ENCODE data around the gene ASS1.

The ASS1 gene

DNA sequence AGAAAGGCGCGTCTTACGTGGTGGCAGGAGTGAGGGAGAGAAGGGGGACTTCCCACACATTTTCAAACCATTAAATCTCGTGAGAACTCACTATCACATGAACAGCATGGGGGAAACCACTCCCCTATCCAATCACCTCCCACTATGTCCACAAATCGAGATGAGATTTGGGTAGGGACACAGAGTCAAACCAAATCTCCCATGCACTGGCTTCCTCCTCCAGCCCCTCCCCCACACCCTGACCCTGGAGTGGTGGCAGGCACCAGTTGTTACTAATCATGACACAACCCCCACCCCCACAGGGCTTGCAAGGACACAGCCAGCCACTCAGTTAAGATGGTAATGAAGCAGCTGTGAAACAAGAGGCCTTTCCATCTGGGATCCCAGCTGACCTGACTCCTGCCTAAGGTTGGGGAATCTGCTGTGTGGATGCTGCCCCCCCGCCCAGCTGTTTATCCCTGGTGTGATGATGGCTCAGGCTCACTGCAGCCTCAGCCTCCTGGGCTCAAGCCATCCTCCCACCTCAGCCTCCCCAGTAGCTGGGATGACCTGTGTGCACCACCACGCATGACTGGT, 77.6 kb downstream of the ASS1 start:
- H3K79me2 ChIP-seq (ENCODE audit: insufficient read depth, low read length), result no peaks in the 10 kb centered on the region
- H3K9me3 ChIP-seq (ENCODE audit: insufficient read depth, low read length), result no peaks in the 10 kb centered on the region
- H3K27ac ChIP-seq (ENCODE audit: low read depth, low read length), result no peak overlapping the region
- no peak overlapping the region for H2AFZ ChIP-seq (ENCODE audit: low read depth, low read length, severe bottlenecking)
- no peaks in the 10 kb centered on the region for H3F3A ChIP-seq (ENCODE audit: insufficient read depth)
- no peak overlapping the region for H3K4me3 ChIP-seq (ENCODE audit: insufficient read depth, low read length, poor library complexity, severe bottlenecking)
- TF ChIP-seq, protein P1, sequence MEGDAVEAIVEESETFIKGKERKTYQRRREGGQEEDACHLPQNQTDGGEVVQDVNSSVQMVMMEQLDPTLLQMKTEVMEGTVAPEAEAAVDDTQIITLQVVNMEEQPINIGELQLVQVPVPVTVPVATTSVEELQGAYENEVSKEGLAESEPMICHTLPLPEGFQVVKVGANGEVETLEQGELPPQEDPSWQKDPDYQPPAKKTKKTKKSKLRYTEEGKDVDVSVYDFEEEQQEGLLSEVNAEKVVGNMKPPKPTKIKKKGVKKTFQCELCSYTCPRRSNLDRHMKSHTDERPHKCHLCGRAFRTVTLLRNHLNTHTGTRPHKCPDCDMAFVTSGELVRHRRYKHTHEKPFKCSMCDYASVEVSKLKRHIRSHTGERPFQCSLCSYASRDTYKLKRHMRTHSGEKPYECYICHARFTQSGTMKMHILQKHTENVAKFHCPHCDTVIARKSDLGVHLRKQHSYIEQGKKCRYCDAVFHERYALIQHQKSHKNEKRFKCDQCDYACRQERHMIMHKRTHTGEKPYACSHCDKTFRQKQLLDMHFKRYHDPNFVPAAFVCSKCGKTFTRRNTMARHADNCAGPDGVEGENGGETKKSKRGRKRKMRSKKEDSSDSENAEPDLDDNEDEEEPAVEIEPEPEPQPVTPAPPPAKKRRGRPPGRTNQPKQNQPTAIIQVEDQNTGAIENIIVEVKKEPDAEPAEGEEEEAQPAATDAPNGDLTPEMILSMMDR (IDR thresholded peaks at IDR 0.05; ENCODE audit: insufficient read depth, low read length, poor library complexity, severe bottlenecking), result no peak
- no peak for TF ChIP-seq EZH2phosphoT487 (conservative IDR thresholded peaks at IDR 0.05; ENCODE audit: low read length)
- no peaks in the 10 kb centered on the region for H3K36me3 ChIP-seq (ENCODE audit: low read length)
- H3K9me2 ChIP-seq (replicated peaks; ENCODE audit: insufficient read depth, low read length), result no peaks in the 10 kb centered on the region
- no peak overlapping the region for H3K9ac ChIP-seq (ENCODE audit: low read length)
- H3K27me3 ChIP-seq (ENCODE audit: low read length), result no peaks in the 10 kb centered on the region
- H3K4me2 ChIP-seq (ENCODE audit: low read depth, low read length, poor library complexity, severe bottlenecking), result no peak overlapping the region
- H4K20me1 ChIP-seq (ENCODE audit: low read depth, low read length), result no peaks in the 10 kb centered on the region

DNA sequence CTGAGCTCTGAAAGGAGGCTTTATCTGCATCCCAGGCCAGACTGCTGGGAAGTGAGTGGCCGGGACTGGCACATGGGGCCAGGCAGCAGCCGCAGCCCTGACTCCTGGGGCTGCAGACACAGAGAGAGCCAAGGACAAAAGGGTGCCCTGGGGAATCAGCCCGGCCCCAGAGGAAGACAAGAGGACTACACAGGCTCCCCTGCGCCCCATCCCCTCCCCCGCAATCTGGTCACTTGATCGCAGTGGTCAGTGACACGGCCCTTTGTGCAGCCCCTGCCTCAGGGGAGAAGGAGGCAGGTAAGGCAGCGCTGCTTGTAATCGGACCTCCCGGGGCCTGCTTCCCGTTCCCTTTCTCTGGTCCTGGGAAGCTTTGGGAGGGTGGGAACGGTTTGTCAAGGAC, 79.2 kb downstream of the ASS1 start:
- H3K27ac ChIP-seq (ENCODE audit: low read depth, low read length), result no peak overlapping the region

DNA sequence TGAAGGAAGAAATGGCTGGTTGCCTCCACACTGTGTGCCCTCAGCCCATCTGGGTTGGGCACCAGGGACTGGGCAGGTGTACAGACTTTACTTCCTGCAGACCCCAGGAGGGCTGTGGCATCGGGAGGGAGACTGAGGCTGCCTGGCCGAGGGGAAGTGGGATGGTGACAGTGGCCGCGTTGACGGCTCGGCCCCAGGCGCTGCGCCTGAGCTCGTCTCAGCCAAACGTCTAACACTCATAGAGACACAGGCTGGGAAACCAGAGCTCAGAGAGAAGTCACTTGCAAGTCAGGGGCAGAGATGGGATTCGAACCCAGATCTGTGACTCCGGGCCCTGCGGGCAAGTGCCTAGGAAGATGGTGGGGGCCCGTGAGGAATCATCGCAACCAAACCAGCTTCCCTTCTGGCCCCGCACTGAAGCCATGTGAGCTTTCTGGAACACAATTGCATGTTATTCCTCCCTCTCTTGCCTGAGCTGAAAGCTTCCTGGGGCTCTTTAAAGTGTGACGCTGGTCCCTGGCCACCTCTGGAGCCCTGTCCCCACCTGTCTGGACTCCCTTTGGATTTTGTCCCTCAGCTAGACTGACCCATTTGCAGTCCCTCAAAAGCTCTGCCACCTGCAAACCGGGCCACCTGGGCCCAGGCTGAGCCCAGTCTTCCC, 81.6 kb downstream of the ASS1 start:
- H3K9me2 ChIP-seq (replicated peaks; ENCODE audit: insufficient read depth, low read length), result no peaks in the 10 kb centered on the region
- no peak overlapping the region for H3K9ac ChIP-seq (ENCODE audit: low read length)
- H4K20me1 ChIP-seq (ENCODE audit: low read depth, low read length), result no peaks in the 10 kb centered on the region
- no peaks in the 10 kb centered on the region for H3F3A ChIP-seq (ENCODE audit: insufficient read depth)
- H2AFZ ChIP-seq (ENCODE audit: low read depth, low read length, severe bottlenecking), result no peak overlapping the region
- TF ChIP-seq, protein P1 (IDR thresholded peaks at IDR 0.05; ENCODE audit: insufficient read depth, low read length, poor library complexity, severe bottlenecking), result no peak
- no peak for TF ChIP-seq EZH2phosphoT487 (conservative IDR thresholded peaks at IDR 0.05; ENCODE audit: low read length)
- no peak overlapping the region for H3K27ac ChIP-seq (ENCODE audit: low read depth, low read length)
- no peaks in the 10 kb centered on the region for H3K27me3 ChIP-seq (ENCODE audit: low read length)
- no peak overlapping the region for H3K4me2 ChIP-seq (ENCODE audit: low read depth, low read length, poor library complexity, severe bottlenecking)
- no peaks in the 10 kb centered on the region for H3K36me3 ChIP-seq (ENCODE audit: low read length)
- H3K4me3 ChIP-seq (ENCODE audit: insufficient read depth, low read length, poor library complexity, severe bottlenecking), result no peak overlapping the region
- H3K79me2 ChIP-seq (ENCODE audit: insufficient read depth, low read length), result no peaks in the 10 kb centered on the region
- H3K9me3 ChIP-seq (ENCODE audit: insufficient read depth, low read length), result no peaks in the 10 kb centered on the region

More for the DNA sequence above, 79.2 kb downstream of the ASS1 start:
- H3K27me3 ChIP-seq (ENCODE audit: low read length), result no peaks in the 10 kb centered on the region
- no peaks in the 10 kb centered on the region for H4K20me1 ChIP-seq (ENCODE audit: low read depth, low read length)
- H3K4me3 ChIP-seq (ENCODE audit: insufficient read depth, low read length, poor library complexity, severe bottlenecking), result no peak overlapping the region
- H3F3A ChIP-seq (ENCODE audit: insufficient read depth), result no peaks in the 10 kb centered on the region
- no peaks in the 10 kb centered on the region for H3K79me2 ChIP-seq (ENCODE audit: insufficient read depth, low read length)
- no peak for TF ChIP-seq EZH2phosphoT487 (conservative IDR thresholded peaks at IDR 0.05; ENCODE audit: low read length)
- TF ChIP-seq, protein P1 (IDR thresholded peaks at IDR 0.05; ENCODE audit: insufficient read depth, low read length, poor library complexity, severe bottlenecking), result no peak
- H3K9me3 ChIP-seq (ENCODE audit: insufficient read depth, low read length), result no peaks in the 10 kb centered on the region
- no peak overlapping the region for H3K9ac ChIP-seq (ENCODE audit: low read length)
- H3K36me3 ChIP-seq (ENCODE audit: low read length), result no peaks in the 10 kb centered on the region
- no peak overlapping the region for H2AFZ ChIP-seq (ENCODE audit: low read depth, low read length, severe bottlenecking)
- no peak overlapping the region for H3K4me2 ChIP-seq (ENCODE audit: low read depth, low read length, poor library complexity, severe bottlenecking)
- no peaks in the 10 kb centered on the region for H3K9me2 ChIP-seq (replicated peaks; ENCODE audit: insufficient read depth, low read length)

Data from SU-DHL-6 (cell line).